Measurements from ENCODE around the gene NUDC.

The NUDC gene

GRCh38 chr1:26972390-26972789 lies 50.8 kb downstream of the NUDC start:
- no peak for DNase-seq
- H3K4me3 ChIP-seq (ENCODE audit: low read depth, low read length) = no peak overlapping the region
- no peaks in the 10 kb centered on the region for H3K9me3 ChIP-seq (ENCODE audit: severe bottlenecking)
- H3K27ac ChIP-seq = no peak overlapping the region
- no peaks in the 10 kb centered on the region for H3K27me3 ChIP-seq (ENCODE audit: insufficient read depth, low read depth, severe bottlenecking)
- no peaks in the 10 kb centered on the region for H3K36me3 ChIP-seq
- TF ChIP-seq, protein P1, sequence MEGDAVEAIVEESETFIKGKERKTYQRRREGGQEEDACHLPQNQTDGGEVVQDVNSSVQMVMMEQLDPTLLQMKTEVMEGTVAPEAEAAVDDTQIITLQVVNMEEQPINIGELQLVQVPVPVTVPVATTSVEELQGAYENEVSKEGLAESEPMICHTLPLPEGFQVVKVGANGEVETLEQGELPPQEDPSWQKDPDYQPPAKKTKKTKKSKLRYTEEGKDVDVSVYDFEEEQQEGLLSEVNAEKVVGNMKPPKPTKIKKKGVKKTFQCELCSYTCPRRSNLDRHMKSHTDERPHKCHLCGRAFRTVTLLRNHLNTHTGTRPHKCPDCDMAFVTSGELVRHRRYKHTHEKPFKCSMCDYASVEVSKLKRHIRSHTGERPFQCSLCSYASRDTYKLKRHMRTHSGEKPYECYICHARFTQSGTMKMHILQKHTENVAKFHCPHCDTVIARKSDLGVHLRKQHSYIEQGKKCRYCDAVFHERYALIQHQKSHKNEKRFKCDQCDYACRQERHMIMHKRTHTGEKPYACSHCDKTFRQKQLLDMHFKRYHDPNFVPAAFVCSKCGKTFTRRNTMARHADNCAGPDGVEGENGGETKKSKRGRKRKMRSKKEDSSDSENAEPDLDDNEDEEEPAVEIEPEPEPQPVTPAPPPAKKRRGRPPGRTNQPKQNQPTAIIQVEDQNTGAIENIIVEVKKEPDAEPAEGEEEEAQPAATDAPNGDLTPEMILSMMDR (IDR thresholded peaks at IDR 0.05; ENCODE audit: low read depth, low read length) = no peak

- no peaks in the 10 kb centered on the region for H3K27me3 ChIP-seq (ENCODE audit: insufficient read depth, low read depth, severe bottlenecking)
- TF ChIP-seq, protein P1 (IDR thresholded peaks at IDR 0.05; ENCODE audit: low read depth, low read length) = no peak
- no peak overlapping the region for H3K27ac ChIP-seq
Observed at GRCh38 chr1:26972821-26973220, 51.3 kb downstream of the NUDC start.

GRCh38 chr1:26976621-26977510 lies 55.3 kb downstream of the NUDC start:
- Histone ChIP-seq H3K9me3 (ENCODE audit: severe bottlenecking) (no peaks in the 10 kb centered on the region), H3K4me3 (ENCODE audit: low read depth, low read length) (no peak overlapping the region), H3K36me3 (no peaks in the 10 kb centered on the region), H3K27me3 (ENCODE audit: insufficient read depth, low read depth, severe bottlenecking) (no peaks in the 10 kb centered on the region), H3K27ac (no peak overlapping the region)
- no peak for DNase-seq
- TF ChIP-seq, protein P1 (IDR thresholded peaks at IDR 0.05; ENCODE audit: low read depth, low read length) = no peak

More at GRCh38 chr1:26972821-26973220, 51.3 kb downstream of the NUDC start:
- H3K9me3 ChIP-seq (ENCODE audit: severe bottlenecking) = no peaks in the 10 kb centered on the region
- no peak for DNase-seq
- H3K36me3 ChIP-seq = no peaks in the 10 kb centered on the region
- H3K4me3 ChIP-seq (ENCODE audit: low read depth, low read length) = no peak overlapping the region

DNA sequence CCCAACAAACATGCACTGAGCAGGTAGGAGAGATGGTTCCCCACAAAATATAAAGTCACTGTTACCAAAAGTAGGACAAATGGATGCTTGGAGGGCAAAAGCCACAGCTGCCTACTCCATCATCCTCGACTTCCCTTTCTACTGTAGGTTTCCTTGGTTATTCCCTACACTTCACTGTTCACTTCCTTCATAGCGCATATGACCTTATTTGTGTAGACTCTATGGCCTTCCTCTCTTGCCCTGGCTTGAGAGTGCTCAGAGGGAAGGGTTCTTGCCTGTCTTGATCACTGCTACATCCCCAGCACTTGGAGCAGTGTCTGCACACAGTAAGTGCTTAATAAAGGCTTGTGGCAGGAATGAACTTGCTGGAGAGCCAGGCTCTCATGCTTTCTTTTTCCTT lies 57.4 kb downstream of the NUDC start:
- no peaks in the 10 kb centered on the region for H3K36me3 ChIP-seq
- TF ChIP-seq, protein P1 (IDR thresholded peaks at IDR 0.05; ENCODE audit: low read depth, low read length) = no peak
- H3K27ac ChIP-seq = no peak overlapping the region
- H3K27me3 ChIP-seq (ENCODE audit: insufficient read depth, low read depth, severe bottlenecking) = no peaks in the 10 kb centered on the region
- DNase-seq = no peak
- no peak overlapping the region for H3K4me3 ChIP-seq (ENCODE audit: low read depth, low read length)
- H3K9me3 ChIP-seq (ENCODE audit: severe bottlenecking) = no peaks in the 10 kb centered on the region

DNA sequence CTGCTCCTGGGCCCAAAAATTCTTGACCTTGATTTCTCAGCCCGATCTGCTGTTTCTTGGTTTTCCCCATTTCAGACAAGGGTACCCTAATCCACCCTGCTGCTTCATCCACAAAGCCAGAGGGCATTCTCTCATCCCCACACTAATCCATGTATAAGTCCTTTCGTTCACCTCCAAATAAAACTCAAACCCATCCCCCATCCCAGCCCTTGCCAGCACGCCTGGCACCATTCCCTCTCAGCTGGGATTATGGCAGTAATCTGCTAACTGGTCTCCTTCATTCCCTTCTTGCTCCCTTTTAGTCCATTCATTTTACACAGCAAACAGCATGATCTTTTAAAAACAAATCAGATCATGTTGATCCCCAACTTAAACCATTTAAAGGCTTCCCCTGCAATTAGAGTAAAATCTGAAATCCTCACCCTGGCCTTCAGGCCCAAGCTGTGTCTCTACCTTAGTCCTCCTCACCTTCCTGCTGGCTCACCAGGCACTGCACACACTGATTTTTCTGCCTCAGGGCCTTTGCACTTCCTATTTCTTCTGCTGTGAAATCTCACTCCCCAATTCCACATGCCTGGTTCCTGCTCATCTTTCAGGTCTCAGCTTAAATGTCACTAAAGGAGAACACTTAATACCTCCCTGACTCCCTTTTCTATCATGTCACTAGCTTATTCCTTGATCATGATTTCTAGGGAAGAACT lies 59.8 kb downstream of the NUDC start:
- TF ChIP-seq, protein P1 (IDR thresholded peaks at IDR 0.05; ENCODE audit: low read depth, low read length) = no peak
- Histone ChIP-seq H3K9me3 (ENCODE audit: severe bottlenecking) (no peaks in the 10 kb centered on the region), H3K27ac (no peak overlapping the region), H3K27me3 (ENCODE audit: insufficient read depth, low read depth, severe bottlenecking) (no peaks in the 10 kb centered on the region), H3K4me3 (ENCODE audit: low read depth, low read length) (no peak overlapping the region), H3K36me3 (no peaks in the 10 kb centered on the region)
- peak; percentile 92 for DNase-seq

All from WERI-Rb-1 (cell line).